C4-2B (cell line): Measurements from ENCODE around the gene ZNF521.

Experiments used
- CTCF ChIP-seq: fragments of 450-650 bp; conservative IDR thresholded peaks from 2 replicates; pipeline ENCODE4 v1.5.1; 2017; ENCODE audit warnings: mild to moderate bottlenecking
- ZFX ChIP-seq: fragments of 450-650 bp; IDR thresholded peaks from 2 replicates; pipeline ENCODE4 v1.6.1; 2017

DNA sequence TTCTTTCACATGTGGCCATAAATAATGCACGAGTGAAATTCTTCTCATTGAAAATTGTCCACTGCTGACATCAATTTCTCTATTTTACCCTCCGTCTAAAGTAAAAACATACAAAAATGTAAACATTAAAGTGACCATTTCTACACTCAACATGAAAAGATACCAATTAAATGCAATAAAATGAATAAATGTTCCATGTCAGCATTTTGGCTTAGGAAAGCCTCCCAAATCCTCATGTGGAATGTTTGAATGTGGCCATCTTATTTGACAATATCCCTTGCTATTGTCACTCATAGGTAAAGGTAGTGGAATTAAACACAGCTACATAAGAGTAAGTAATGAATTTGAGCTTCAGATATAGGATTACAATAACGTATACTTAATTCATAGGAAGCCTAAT is 60.8 kb downstream of the ZNF521 start:
- TF ChIP-seq CTCF (no peak), ZFX (no peak)
